ENCODE measurements around the gene PNPLA5. TPM values are rescaled to one million over a fixed set of nuclear protein-coding genes. Genes with fewer than 3 reads are reported as not detected.

Gene PNPLA5
- polyA plus RNA-seq, 1 donor, result not detected

- no peak for DNase-seq
Observed at GRCh38 chr22:43901976-43902643, 10.3 kb upstream of the PNPLA5 start.

- DNase-seq, result no peak
Observed at GRCh38 chr22:43900206-43900605, 8.4 kb upstream of the PNPLA5 start.

- no peak for DNase-seq
Observed at GRCh38 chr22:43897751-43898261, 6.0 kb upstream of the PNPLA5 start.

GRCh38 chr22:43895986-43896645, 4.3 kb upstream of the PNPLA5 start:
- DNase-seq, result no peak

DNA sequence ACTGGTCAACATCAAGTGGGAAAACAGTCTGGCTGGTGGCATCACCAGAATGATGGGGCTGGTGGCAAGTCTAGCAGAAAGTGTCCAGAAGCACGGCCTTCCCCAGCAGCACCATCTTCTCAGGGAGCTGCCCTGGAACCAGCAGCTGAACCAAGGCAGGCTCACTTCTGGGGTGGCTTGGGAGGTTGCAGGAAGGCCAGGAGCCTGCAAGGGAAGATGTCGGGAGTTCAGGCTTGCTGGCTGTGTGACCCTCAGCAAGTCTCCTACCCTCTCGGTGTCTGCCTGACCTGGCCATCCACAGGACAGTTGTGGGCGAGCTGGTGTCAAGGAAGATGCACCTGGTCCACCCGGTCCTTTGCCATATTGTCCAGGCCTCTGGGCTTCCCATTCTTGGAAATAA, 2.3 kb upstream of the PNPLA5 start:
- DNase-seq, result no peak

GRCh38 chr22:43893266-43893665, 1.5 kb upstream of the PNPLA5 start:
- no peak for DNase-seq

DNA sequence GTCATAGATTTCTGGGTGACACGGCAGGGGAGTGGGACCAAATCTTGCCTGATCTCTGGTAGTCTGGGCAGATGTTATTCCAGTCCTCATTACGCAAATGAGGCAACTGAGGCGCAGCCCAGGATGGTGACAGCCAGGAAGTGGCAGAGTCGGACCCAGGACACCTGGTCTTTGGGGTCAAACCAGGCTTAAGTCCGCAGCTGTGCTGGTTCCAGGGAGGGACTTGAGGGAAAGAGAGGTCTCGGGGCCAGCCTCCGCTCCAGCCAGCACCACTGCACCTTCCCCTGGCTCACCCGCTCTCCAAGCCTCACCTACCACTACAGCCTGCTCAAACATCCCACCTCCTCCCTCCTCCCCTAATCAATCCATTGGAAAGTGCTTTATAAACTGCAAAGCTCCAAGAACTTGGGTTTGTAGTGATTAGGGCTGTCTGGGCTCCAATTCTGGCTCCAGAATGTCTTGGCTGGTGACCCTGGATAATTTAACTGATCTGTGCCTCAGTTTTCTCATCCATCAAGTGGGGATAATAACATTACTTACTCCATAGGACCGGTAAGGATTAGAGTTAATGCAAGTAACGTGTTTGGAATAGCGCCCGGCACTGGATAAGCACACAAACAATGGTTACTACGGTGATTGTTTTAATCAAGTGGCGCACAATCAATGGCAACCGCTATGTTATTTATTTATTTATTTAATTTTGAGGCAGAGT, 526 bp upstream of the PNPLA5 start:
- no peak for DNase-seq

GRCh38 chr22:43890901-43891331, 897 bp downstream of the PNPLA5 start:
- no peak for DNase-seq

DNA sequence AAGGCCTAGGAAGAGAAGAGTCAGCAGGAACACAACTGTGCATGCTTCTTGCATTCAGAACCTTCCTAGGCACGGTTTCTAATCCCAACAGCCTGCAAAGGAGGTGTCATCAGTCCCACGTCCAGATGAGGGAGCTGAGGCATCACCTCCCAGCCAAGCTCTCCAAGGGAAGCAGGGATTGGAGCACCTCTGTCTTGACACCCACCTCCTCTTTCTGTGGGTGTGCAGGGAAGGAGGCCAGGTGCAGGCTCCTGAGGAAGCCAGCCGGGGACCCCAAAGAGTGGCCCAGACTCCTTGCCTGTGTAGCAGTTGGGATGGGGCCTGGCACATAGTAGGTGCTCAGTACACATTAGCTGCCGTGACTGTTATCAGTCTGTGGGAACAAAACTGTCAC, 2.0 kb downstream of the PNPLA5 start:
- no peak for DNase-seq

DNA sequence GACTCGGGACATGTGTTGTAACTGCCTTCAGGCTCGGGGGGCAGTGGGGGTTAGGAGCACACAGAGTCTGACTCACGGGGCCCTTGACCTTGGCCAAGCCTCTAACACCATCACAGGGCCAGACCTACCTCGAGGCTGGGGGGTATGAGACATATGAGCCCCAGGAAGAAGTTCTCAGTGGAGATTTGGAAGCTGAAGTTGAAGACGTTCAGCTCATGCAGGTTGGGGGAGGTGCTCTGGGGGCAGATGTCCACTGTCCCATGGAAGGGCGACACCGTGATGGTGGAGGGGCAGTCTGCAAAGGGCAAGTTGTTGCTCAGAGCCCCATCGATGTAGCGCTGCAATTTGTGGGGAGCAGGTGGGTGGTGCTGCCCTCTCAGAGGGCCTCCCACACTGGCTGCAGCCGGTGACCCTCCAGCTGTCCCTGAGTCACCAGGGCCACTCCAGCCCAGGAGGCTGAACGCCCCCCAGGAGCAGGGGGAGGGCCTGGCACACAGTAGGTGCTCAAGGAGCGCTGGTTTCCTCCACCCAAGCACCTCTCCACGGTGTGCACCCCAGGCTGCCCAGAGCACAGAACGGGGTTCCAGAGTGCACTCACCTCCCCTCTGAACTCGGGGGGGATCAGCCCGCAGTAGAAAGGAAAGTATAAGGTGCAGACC, 2.5 kb downstream of the PNPLA5 start:
- DNase-seq, result no peak

- DNase-seq, result no peak
Observed at GRCh38 chr22:43888740-43889139, 3.1 kb downstream of the PNPLA5 start.

DNA sequence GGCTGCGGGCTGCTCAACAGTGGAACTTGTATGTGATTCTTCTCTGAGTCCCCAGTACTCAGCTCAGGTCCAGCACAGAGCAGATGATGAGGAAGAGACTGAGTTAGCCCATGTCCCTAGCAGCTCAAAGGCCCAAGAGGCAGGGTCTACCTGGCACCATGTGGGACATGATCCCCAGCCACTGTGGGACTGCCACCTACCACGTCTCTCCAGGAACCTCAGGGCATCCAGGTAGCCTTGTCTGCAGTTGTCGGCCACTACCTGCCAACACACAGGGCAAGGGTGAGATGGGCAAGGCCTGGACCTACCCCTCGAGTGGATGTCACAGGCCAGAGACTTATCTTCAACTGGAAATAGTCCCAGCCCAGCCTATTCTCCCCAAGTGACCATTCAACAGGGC, 4.4 kb downstream of the PNPLA5 start:
- DNase-seq, result no peak

GRCh38 chr22:43886231-43886630, 5.6 kb downstream of the PNPLA5 start:
- DNase-seq, result no peak

GRCh38 chr22:43885786-43886185, 6.0 kb downstream of the PNPLA5 start:
- no peak for DNase-seq

- DNase-seq, result no peak
Observed at GRCh38 chr22:43885319-43885671, 6.5 kb downstream of the PNPLA5 start.

- no peak for DNase-seq
Observed at GRCh38 chr22:43884600-43885318, 7.1 kb downstream of the PNPLA5 start.

- DNase-seq, result no peak
Observed at GRCh38 chr22:43883719-43884415, 7.9 kb downstream of the PNPLA5 start.

DNA sequence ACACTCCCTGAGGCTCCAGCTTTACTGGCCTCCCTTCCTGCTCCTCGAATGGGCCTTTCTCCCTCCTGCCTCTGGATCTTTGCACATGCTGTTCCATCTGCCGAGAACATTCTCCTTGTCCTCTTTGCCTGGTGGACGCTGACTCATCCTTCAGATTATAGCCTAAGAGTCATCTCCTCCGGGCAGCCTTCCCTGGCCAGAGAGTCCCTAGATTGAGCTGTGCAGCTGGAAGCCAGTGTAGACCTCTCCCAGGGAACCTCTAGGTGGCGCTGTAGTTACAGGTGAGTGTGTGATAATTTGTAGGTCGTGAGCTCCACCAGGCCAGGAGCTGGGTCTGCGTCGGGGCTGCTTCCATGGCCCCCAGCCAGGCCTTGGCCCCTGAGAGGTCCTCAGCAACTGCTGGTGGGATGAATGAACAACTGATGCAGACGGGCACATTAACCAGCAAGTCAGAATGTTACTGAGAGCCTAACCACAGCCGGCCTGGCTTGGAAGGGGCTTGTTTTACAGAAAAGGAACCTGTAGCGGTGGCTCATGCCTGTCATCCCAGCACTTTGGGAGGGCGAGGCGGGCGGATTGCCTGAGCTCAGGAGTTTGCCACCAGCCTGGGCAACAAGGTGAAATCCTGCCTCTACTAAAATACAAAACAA, 8.7 kb downstream of the PNPLA5 start:
- no peak for DNase-seq

- DNase-seq, result no peak
Observed at GRCh38 chr22:43882122-43882767, 9.6 kb downstream of the PNPLA5 start.
